GM18511 (cell line): ENCODE measurements around the gene FXYD7.

Source experiments
- ATAC-seq: cut with Tn5 transposase; IDR thresholded peaks from one replicate; pipeline ENCODE4 v1.9.1; 2021; ENCODE audit warnings: mild to moderate bottlenecking, moderate library complexity; ENCODE audit not compliant: unreplicated experiment

Gene FXYD7

DNA sequence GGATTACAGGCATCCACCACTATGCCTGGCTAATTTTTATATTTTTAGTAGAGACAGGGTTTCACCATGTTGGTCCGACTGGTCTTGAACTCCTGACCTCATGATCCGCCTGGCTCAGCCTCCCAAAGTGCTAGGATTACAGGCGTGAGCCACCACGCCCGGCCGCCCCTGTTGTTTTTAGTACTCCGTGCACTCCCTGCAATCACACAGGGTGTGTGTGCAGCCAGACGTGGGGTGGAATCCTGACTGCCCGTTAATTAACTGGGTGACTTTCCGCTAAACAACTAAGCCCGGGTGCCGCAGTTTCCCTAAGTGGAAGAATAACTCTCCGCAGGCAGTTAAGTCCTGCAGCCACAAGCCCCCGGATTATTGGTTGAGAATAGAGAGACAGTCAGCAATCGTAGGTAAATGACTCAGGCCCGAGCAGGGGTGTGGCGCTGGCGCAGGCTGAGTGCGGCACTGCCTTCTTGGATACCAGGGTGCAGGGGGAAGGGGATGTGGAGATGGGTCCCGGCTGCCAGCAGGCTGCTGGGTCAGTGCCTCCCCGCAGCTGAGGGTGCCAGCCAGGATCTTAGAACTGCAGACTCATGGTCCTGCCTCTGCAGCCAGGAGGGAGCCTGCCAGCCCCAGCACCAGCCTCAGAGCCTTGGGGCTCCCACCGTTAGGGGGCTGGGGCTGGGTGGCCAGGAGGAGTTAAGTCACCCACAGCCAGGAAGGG, 33.5 kb upstream of the FXYD7 start:
- ATAC-seq: no peak

DNA sequence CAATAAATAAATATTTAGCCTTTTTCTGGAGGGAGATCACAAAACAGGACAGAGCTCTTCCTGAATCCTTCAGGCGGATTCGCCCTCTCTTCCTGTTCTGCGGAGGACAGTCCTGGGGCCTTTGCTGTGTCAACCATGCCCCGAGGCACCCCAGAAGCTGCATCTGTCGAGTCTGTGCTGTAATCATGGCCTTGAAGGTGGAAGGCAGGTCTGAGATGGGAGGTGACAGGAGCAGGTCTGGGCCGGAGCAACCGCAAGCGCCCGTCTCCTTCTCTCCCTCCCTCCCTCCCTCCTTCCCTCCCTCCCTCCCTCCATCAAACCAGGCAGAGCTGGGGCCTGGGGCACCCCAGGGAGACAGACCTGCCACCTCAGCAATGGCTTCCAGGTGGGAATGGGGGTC, 32.1 kb upstream of the FXYD7 start:
- no peak for ATAC-seq

DNA sequence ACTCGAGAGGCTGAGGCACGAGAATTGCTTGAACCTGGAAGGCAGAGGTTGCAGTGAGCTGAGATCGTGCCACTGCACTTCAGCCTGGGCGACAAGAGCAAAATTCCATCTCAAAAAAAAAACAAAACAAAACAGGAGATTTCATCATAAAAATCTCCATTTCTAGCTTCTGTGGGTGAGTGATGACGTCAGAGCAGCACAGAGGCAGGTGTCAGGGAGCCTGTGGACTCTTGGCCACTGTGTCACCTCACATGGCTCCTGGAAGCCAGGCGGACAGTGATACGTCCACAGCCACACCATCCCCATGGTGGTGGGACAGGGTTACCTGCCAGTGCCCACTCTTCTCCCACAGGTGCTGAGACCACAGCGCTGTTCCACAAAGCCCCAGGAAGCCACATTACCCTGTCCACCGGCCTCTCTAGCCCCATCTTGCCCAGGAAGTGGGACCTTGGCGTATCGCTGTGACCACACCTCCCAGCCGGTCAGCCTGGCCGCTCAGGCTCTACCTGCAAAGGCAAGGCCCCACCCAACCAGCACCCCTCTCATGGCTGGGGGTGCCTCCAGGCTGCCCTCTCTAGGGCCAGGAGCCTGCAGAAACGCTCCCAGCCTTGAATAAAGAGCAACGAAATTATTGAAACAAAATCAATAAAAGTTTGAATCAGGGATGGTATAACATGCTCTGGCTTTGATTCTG, 29.9 kb upstream of the FXYD7 start:
- ATAC-seq: no peak

DNA sequence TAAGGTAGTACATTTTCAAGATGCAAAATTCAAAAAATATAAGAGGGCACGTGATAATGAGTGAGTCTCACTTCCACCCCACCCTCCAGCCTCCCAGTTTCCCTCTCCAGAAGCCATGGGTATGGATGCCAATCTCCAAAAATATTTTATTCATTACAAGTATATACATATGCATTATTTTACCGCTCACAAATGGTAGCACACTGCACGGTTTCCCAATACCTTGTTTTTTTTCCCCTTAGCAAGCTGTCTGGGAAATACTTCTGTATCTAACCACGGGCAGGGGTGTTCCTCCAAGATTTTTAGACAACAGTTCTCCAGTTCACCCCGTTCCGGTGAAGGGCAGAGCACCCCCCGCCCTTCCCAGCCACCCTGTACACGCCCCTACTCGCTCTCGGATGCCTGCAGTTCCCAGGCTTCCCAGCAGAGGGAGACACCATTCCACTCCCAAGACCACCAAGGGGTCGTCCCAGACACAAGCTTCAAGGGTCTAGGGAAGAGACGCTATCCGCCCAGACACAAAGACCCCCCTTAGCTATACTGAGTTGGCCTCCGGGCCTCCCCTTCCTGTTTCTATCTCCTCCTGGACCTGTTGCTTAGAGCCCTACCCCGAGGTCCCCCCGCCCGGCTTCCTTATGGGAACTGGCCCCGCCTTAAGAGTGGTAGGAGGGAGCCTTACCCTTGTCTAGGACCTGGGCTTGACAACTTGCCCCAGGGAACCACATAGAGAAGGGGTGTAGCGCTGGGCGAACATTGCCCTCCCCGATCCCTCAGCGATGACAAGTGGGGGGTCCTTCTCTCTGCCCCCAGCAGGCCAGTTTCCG, 28.5 kb upstream of the FXYD7 start:
- no peak for ATAC-seq

DNA sequence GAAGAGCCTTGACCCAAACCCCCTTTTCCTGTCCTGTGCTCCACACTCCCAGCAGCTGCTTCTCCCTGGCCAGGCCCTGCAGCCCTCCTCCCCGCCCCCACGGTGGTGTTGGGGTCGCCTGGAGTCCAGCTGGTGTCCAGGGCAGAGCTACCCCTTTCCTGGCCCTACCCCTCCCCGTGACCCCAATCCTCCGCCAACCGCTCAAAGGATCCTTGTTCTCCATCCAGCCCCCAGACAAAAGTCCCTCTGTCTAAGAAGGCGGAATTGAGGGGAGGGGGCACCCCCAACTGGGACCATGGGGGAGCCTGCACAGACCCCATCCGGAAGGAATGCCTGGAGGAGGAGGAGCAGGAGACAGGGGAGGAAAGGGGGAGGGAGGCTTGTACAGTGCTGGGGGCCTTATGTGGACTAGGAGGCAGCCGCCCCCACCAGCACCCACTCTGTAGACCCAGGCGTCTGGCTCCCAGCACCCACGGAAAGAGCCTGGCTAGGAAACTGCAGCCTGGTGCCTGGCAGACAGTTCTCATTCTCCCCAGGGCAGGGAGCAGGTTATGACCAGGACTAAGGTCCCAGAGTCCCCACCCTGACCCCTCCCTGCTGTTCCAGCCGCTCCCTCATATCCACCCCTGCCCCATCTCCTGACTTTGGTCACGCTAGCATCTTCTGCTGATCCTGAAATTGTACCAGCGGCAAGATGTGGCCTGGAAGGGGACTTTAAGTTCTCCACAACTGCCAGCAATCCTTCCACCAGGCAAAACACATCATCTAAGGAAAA, 27.7 kb upstream of the FXYD7 start, which contains the start of gene FXYD3:
FXYD3 (plus strand) TSS at position 647 of the 775 bp plus-strand sequence. CDS start 3,554 bp downstream, outside the sequence.
- ATAC-seq: no peak

DNA sequence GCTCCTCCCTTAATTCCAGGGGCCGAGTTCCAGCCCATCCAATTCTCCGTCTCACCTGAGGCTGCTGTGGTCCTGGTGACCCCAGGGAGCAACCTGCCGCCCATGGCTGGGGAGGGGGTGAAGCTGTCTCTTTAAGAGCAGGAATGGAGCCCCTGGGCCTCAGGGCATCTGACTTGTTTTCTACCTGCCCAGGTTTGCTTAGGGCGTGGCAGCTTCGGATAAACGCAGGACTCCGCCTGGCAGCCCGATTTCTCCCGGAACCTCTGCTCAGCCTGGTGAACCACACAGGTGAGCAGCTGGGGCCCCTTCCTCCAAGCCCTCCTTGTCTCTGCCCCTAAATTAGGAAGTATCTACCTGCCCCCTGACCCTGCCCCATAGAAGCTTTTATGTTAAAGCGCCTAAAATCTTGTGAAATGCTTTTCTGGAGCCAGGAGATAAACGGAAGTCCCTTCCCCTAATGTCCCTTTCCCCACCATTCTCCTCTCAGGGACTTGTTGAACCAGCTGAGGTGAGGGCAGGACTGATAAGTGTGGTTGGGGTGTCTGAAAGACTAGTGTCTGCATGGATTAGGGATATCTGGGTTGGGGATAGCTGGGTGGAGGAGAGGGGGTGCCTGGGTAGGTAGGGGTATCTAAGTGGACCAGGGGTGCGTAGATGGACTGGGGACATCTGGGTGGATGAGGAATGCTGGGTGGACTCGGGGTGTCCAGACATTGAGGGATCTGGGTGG, 26.8 kb upstream of the FXYD7 start:
- ATAC-seq: no peak

DNA sequence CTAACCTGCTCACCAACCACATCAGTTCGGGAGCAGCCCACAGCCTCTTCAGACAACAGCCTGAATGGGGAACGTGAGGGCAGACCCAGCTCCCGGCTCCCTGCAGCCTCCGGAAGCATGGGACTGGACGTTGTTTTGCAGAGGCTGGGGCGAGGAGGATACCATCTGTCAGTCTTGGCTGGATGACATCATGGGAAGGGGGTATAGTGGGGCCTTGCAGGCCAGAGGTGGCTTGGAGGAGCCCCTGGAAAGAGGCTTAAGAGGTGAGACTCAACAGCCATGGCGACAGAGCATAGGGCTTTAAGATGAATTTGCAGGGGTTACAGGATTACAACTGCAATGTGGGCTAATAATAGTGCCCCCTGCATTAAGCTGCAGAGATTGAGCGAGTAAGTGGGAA, 25.9 kb upstream of the FXYD7 start:
- ATAC-seq: no peak

DNA sequence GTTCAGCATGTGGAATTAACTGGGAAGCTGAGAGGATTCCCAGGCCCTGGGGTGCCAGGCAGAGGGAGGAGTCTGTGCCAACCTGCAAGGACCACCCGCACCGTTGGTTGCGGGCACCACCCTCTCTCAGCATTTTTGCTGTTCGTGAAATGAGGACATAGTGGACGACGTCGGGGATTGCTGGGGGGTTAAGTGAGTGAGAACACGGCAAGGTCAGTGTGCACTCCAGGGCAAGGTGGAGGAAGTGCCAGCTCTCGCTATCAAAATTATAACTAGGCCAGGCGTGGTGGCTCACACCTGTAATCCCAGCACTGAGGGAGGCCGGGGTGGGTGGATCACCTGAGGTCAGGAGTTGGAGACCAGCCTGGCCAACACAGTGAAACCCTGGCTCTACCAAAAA, 25.3 kb upstream of the FXYD7 start:
- no peak for ATAC-seq

DNA sequence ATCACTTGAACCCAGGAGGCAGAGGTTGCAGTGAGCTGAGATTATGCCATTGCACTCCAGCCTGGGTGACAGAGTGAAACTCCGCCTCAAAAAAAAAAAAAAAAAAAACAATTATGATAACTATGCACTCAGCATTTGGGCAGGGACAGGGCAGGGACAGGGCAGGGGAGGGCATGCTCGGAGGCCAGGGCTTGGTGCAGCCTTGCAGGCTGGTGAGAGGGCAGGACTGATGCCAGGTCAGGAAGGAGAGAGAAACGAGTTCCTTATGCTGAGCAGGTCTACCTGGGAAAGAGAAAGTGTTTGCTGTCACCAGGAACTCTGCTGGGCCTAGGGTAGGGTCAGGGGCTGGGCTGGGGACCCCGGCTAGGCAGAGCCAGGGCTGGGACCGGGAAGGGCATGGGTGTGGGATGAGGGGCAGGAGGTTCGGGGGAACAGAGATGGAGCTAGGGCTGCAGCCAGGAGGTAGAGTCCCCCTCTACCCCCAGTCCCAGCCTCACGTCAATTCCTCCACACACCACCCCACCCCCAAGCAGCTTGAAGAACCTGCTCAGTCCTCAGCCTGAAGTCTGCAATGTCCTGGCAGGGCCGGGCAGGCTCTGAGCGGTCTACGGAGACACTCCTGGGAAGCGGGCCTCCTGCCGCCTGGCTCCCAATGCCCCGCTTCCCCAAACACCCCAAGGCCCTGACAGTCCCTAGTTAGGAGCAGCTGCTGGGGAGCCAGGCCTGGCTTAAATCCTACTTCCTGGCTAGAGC, 24.6 kb upstream of the FXYD7 start:
- no peak for ATAC-seq

DNA sequence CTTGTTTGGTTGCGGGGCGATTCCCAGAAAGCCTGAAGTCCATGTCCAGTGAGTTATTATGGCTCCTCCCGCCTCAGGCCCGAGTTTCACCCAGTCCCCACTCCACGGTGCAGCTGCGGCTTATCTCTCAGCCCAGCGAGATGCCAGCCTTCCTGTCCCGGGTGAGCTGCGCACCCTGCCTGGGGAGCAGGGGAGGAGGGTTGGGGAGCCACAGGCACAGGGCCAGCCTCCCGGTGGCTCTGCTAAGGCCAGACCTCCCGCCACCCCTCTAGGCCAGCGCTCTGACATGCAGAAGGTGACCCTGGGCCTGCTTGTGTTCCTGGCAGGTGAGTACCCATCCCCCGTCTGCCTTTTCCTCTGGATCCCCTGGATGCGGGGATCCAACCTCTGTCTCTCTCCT, 24.0 kb upstream of the FXYD7 start:
- ATAC-seq: no peak

DNA sequence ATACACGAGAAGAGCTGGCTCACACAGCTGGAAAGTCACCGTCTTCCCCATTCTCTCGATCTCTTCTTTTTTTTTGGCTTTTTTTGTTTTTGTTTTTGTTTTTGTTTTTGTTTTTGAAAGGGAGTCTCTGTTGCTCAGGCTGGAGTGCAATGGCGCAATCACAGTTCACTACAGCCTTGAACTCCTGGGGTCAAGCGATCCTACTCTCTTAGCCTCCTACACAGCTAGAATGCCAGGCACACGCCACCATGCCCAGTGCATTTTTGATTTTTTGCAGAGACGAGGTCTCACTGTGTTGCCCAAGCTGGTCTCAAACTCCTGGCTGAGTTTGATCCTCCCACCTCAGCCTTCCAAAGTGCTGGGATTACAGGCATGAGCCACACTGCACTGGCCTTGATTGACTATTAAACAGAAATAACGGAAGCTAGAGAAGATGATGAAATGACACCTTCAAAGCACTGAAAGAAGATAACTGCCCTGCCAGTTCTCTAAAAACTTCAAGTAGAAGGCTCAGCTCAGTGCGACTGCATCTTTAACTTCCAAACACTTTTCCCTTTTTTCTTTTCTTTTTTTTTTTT, 23.4 kb upstream of the FXYD7 start:
- no peak for ATAC-seq

DNA sequence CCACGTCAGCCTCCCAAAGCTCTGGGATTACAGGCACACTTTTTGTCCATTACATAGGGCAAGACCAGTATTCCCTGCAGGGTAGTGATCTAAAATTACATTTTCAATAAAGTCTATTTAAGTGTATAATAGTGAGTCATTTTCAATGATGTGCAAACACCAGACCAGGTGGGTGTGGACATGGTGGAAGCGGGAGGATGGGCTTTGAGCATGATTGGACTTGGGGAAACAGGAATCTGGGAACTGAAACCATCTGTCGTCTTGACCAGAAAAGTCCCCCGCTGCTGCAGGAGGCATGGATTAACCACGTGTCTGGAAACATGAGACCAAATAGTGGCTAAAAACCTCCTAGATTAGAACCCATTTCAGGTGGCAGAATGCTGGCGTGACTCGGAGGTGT, 22.6 kb upstream of the FXYD7 start:
- no peak for ATAC-seq

DNA sequence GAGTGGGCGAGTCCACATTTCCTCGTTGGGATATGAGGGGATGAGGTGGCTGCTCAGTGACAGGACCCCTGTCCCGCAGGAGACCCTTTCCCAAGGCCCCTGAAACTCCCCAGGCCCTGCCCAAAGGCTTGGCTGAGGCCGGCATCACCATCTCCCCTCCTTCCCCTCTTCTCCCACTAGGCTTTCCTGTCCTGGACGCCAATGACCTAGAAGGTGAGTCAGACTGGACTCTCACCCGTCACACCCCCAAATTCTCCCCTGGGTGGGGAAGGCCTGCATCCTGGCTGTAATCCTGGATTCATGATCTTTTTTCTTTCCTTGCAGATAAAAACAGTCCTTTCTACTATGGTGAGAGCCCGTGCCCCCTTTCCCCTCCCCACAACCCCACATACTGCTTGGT, 22.2 kb upstream of the FXYD7 start:
- no peak for ATAC-seq

DNA sequence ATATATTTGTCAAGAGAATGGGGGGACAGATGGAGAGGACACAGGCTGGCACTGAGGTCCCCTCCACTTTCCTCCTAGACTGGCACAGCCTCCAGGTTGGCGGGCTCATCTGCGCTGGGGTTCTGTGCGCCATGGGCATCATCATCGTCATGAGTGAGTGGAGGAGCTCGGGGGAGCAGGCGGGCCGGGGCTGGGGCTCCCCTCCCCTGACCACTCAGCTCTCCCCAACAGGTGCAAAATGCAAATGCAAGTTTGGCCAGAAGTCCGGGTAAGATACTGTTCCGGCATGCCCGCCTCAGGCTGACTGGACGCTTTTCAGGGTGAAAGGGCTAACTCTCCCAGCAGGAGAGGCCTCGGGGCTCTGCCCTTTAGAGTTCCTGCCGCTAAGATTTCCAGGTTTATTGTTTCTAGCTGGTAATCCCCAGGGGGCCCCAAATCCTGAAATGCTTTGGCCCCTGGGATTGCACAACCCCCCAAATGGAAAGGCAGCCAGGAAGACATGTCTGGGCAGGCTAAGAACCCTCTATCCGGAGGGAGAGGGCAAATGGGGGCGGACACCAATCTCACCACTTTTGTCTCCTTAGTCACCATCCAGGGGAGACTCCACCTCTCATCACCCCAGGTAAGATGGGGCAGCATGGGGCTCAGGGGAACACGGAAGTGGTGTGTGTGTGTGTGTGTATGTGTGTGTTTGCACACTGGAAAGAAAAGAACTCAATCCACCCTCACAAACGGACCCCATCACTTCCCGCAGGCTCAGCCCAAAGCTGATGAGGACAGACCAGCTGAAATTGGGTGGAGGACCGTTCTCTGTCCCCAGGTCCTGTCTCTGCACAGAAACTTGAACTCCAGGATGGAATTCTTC, 20.1 kb upstream of the FXYD7 start:
- no peak for ATAC-seq

DNA sequence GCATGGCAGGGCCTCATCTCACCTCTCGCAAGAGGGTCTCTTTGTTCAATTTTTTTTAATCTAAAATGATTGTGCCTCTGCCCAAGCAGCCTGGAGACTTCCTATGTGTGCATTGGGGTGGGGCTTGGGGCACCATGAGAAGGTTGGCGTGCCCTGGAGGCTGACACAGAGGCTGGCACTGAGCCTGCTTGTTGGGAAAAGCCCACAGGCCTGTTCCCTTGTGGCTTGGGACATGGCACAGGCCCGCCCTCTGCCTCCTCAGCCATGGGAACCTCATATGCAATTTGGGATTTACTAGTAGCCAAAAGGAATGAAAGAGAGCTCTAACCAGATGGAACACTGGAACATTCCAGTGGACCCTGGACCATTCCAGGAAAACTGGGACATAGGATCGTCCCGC, 19.5 kb upstream of the FXYD7 start:
- no peak for ATAC-seq

DNA sequence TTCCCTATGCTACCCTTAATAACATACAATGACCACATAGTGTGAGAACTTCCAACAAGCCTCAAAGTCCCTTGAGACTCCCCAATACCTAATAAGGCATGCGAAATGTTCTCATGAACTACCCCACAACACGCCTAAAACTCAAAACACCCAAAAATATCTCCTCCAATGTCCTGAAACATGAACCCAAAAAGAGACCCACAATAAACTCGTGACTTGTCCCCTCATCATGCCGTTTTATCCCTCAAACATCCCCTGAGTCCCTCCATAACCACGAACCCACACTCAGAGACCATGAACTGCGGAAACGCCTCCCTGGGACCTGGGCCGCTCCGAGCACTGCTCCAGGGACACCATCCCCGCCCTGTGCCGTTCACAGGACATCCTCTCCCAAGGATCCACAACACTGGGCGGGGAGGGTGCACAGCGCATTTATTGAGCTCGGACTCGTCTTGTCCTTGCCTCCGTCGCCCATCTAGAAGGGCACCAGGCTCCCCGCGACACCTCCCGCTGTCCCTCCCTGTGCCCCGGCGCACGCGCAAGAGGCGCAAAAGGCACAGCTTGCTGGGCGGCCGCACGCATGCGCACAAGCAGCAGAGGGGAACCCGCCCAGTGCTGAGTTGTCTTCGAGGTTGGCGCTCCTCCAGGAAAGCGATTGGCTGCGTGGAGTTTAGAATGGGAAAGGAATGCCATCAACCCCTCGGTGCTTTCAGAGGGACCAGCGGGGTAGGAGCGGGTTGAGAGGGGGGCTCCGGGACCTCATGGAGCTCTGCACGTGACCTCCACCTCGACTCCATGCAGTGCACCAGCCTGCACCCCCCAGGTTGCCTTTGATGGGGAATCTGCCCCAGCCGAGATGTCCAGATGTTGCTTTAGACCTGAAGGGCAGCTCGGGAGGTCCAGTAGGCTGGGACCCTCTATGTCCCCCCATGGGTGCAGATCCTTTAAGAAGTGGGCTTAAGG, 18.7 kb upstream of the FXYD7 start:
- ATAC-seq: peak; percentile 83

DNA sequence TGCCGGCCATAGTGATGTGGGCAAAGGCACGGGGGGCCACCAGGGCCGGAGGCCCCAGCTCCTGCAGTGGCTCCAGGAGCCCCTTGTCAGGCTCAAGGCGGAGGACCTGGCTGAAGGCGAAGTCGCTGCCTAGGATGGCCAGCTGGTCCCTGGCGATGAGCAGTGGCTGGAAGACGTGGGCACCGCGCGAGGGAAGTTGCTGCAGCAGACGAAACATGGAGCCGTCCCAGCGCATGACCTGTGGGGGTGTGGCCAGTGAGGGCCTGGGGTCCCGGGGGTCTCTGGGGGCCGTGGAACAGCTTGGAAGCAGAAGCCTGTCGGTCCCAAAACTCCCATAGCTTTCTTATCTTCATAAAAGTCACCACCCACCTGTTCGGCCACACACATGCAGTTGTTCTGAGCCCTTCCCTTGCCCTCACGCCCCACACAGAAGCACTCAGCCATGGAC, 17.8 kb upstream of the FXYD7 start:
- no peak for ATAC-seq
